ENCODE measurements around the gene CSPG5.

Gene CSPG5

GRCh38 chr3:47541583-47542108 lies 37.0 kb downstream of the CSPG5 start:
- in situ Hi-C loops (cut with HindIII; ENCODE audit: low sequenced_read_pairs): loop anchor here (5.0 to 10.0 kb wide), 2 partner anchors 63 to 99 kb away; no protein-coding TSS in a partner anchor

DNA sequence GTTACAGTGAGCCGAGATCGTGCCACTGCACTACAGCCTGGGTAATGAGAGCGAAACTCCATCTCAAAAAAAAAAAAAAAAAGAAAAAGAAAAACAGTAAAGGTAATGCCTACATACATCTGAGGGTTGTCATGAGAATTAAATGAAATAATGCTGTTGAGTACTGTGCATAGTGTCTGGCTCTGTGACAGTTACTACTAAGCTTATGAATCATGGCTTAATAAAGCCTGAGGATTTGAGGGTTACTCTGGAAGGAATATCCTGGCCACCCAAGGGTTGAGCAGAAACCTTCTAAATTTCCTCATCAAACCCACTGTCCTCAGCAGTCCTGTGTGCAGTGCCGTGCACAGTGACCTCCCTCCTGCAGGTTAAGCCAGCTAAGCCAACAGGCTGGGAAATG lies 38.4 kb downstream of the CSPG5 start:
- in situ Hi-C loops (cut with HindIII; ENCODE audit: low sequenced_read_pairs): loop anchor here (5.0 to 10.0 kb wide), 2 partner anchors 65 to 98 kb away; no protein-coding TSS in a partner anchor

GRCh38 chr3:47536967-47537366 lies 41.7 kb downstream of the CSPG5 start:
- in situ Hi-C loops (cut with HindIII; ENCODE audit: low sequenced_read_pairs): no loop called here

DNA sequence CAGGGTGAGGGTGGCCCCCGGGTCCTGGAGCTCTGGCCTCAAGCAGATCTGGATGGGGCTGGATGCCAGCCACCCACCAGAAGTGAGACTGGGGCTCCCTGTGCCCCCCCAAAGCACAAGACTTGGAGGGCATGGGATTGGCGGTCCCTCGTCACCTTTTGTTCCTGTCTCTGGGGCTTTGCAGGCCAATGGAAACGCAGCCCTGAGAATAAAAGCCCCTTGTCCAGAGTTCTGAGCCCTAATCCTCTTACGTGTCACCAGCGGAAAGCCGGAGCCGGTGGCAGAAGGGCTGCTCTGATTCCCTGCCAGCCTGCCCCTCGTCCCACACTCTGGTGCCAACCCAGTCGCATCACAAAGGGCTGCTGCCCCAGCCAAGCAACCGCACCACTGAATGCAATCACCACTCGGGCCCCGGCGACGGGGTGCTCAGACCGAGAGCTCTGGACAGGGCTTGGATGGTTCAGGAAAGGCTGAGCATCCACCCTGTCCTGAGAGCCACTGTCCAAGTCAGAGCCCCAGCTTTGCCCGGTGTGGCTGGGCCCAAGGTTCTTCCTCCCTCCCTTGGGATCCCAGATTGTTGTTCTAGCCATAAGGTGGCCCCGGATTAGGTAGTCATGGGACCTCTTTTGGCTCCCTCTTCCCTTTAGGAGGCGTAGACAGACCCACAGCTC lies 42.3 kb downstream of the CSPG5 start:
- in situ Hi-C loops (cut with HindIII; ENCODE audit: low sequenced_read_pairs): no loop called here

GRCh38 chr3:47533996-47534454 lies 44.6 kb downstream of the CSPG5 start:
- in situ Hi-C loops (cut with HindIII; ENCODE audit: low sequenced_read_pairs): no loop called here

GRCh38 chr3:47533481-47533880 lies 45.2 kb downstream of the CSPG5 start:
- in situ Hi-C loops (cut with HindIII; ENCODE audit: low sequenced_read_pairs): no loop called here

- in situ Hi-C loops (cut with HindIII; ENCODE audit: low sequenced_read_pairs): no loop called here
Measured at GRCh38 chr3:47527952-47528725, 50.5 kb downstream of the CSPG5 start.

GRCh38 chr3:47525617-47526016 lies 53.0 kb downstream of the CSPG5 start:
- in situ Hi-C loops (cut with HindIII; ENCODE audit: low sequenced_read_pairs): no loop called here

DNA sequence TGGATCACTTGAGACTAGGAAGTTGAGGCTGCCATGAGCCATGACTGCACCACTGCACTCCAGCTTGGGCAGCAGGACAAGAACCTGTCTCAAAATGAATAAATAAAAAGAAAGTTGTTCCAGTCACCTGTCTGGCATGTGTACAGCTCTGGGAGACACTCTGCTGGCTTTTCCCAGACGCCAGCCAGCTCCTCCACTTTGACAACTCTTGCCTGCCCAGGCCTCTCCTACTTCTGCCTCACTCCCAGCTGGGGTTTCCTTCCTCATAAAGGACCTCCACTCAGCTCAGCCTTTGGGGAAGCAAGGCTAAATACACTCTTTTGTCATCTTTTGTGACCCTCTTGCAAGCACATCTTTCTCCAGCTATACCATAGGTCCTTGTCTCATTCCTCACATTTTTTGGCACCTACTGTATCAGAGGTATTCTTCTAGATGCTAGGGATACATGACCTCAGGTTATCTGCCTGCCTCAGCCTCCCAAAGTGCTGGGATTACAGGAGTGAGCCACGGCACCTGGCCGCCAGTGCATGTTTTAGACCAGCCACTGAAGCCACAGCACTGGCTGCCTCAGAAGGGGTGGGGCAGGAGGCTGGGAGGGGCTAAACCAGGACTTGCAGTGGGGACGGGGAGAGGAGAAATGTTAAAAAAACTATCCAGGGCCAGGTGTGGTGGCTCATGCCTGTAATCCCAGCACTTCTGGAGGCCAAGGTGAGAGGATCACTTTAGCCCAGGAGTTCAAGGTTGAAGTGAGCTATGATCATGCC lies 55.2 kb downstream of the CSPG5 start:
- in situ Hi-C loops (cut with HindIII; ENCODE audit: low sequenced_read_pairs): no loop called here

DNA sequence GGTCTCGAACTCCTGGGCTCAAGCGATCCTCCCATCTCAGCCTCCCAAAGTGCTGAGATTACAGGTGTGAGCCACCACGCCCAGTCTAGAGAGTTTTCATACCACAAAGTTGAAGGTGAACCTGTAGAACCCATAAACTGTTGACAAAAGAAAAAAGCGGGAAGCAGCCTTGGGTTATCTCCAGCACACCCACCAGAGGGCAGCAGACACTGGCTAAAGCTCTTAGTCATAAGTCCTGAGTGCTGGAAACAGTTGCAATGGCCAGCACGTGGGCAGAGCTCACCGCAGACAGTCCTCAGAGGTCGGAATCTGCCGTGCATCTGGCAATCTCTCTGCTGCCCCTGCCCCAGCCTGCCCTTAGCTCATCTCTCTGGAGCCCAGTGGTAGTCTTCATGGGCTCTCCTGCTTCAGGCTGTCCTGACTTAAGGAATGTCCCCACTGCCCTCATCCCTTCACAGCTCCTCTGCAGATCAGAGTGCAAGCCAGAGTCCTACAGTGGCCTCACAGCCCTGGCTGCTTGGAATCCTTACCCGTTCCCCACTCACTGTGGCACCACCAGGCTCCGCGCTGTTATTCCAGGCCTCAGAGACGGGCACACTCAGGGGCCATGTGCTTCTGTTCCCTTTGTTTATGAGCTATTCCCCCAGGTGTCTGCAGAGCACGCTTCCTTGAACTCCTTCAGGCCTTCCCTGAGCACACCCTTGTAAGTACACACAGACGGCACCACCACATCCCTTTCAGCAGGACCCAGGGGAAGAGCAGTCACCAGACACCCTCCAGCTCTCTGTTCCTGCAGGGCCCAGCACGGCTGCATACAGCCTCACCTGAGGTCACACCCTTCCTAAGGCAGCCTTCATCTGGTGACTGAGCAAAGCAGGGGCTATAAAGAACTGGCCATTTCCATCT lies 56.3 kb downstream of the CSPG5 start:
- in situ Hi-C loops (cut with HindIII; ENCODE audit: low sequenced_read_pairs): no loop called here

- in situ Hi-C loops (cut with HindIII; ENCODE audit: low sequenced_read_pairs): no loop called here
Measured at GRCh38 chr3:47520756-47521155, 57.9 kb downstream of the CSPG5 start.

DNA sequence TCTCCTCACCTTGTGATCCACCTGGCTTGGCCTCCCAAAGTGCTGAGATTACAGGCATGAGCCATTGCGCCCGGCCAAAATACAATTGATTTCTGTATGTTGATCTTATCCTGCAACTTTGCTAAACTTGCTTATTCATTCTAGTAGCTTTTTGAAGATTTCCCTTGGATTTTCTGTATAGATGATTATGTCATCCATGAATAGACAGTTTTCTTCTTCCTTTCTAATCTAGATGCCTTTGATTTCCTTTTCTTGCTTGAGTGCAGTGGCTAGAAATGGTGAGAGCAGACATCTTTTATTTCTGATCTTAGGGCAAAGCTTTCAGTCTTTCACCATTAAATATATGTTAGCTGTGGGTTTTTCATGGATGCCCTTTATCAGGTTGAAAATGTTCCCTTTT lies 60.7 kb downstream of the CSPG5 start:
- in situ Hi-C loops (cut with HindIII; ENCODE audit: low sequenced_read_pairs): no loop called here

- in situ Hi-C loops (cut with HindIII; ENCODE audit: low sequenced_read_pairs): no loop called here
Measured at GRCh38 chr3:47515864-47516319, 62.8 kb downstream of the CSPG5 start.

GRCh38 chr3:47515100-47515499 lies 63.6 kb downstream of the CSPG5 start:
- in situ Hi-C loops (cut with HindIII; ENCODE audit: low sequenced_read_pairs): no loop called here

GRCh38 chr3:47513125-47513929 lies 65.3 kb downstream of the CSPG5 start, which contains the start of gene ELP6:
Gene ELP6 (minus strand): TSS chr3:47513712. CDS start chr3:47513590, 122 bp downstream.
- in situ Hi-C loops (cut with HindIII; ENCODE audit: low sequenced_read_pairs): no loop called here

DNA sequence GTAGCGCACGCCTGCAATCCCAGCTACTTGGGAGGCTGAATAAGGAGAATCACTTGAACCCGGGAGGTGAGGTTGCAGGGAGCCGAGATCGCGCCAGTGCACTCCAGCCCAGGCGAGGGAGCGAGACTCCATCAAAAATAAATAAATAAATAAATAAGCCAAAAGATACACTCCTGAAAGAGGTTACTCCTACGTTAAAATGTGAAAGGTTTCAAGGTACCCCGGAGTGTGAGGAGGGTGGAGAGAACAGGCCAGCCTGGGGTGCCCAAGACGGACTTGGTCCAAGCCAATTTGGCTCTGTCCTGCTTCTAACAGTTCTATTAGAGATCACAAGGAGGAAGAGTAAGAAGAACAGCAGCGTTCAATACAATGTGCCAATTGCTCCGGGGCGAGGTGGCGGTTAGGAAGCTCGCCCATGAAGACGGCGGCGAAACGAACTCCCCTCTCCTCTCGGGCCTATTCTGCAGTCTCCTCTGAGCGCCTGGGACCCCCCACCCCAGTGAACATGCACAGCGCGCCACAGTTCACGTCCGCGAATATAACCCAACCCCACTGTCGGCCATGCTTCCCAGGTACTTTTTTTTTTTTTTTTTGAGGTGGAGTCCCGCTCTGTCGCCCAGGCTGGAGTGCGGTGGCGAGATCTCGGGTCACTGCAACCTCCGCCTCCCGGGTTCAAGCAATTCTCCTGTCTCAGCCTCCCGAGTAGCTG lies 66.1 kb downstream of the CSPG5 start:
- in situ Hi-C loops (cut with HindIII; ENCODE audit: low sequenced_read_pairs): no loop called here
